ENCODE results near the gene FAXDC2. TPM values are rescaled to one million over a fixed set of nuclear protein-coding genes. Genes with fewer than 3 reads are reported as not detected.

FAXDC2 gene
- total RNA-seq, 1 donor from 2014 or later, result 7.3 TPM

- Histone ChIP-seq H3F3A (ENCODE audit: low read depth) (peaks cover 21% of the 10 kb centered on the region), H2AFZ (replicated peaks) (no peak overlapping the region), H3K27me3 (no peaks in the 10 kb centered on the region), H3K4me1 (peaks cover under 1% of the 10 kb centered on the region), H4K20me1 (ENCODE audit: low read depth) (peaks cover 22% of the 10 kb centered on the region), H3K36me3 (no peaks in the 10 kb centered on the region), H3K9me3 (ENCODE audit: low read depth) (no peaks in the 10 kb centered on the region), H3K27ac (no peak overlapping the region), H3K79me2 (ENCODE audit: low read depth) (no peaks in the 10 kb centered on the region), H3K4me3 (no peak overlapping the region), H3K9ac (no peak overlapping the region), H3K4me2 (no peak overlapping the region)
- Mint-ChIP-seq H3K9me3 (no peaks in the 10 kb centered on the region), H3K27ac (no peak overlapping the region), H3K36me3 (peaks cover 45% of the 10 kb centered on the region), H3K4me1 (no peaks in the 10 kb centered on the region), H3K27me3 (ENCODE audit: insufficient read depth, low read depth) (peaks cover 3% of the 10 kb centered on the region), H3K4me3 (no peak overlapping the region)
- TF ChIP-seq EZH2 (IDR thresholded peaks at IDR 0.05), result no peak
- no peak for TF ChIP-seq EZH2phosphoT487 (IDR thresholded peaks at IDR 0.05)
- TF ChIP-seq, protein P1, sequence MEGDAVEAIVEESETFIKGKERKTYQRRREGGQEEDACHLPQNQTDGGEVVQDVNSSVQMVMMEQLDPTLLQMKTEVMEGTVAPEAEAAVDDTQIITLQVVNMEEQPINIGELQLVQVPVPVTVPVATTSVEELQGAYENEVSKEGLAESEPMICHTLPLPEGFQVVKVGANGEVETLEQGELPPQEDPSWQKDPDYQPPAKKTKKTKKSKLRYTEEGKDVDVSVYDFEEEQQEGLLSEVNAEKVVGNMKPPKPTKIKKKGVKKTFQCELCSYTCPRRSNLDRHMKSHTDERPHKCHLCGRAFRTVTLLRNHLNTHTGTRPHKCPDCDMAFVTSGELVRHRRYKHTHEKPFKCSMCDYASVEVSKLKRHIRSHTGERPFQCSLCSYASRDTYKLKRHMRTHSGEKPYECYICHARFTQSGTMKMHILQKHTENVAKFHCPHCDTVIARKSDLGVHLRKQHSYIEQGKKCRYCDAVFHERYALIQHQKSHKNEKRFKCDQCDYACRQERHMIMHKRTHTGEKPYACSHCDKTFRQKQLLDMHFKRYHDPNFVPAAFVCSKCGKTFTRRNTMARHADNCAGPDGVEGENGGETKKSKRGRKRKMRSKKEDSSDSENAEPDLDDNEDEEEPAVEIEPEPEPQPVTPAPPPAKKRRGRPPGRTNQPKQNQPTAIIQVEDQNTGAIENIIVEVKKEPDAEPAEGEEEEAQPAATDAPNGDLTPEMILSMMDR (IDR thresholded peaks at IDR 0.05), result no peak
- DNase-seq (ENCODE audit: low spot score), result no peak
Observed at GRCh38 chr5:154811239-154811638, 39.2 kb downstream of the FAXDC2 start.

GRCh38 chr5:154806176-154806575, 44.2 kb downstream of the FAXDC2 start:
- no peaks in the 10 kb centered on the region for H3K9me3 ChIP-seq (ENCODE audit: low read depth)
- no peak overlapping the region for H3K27ac ChIP-seq
- TF ChIP-seq, protein P1 (IDR thresholded peaks at IDR 0.05), result no peak
- TF ChIP-seq EZH2 (IDR thresholded peaks at IDR 0.05), result no peak
- TF ChIP-seq EZH2phosphoT487 (IDR thresholded peaks at IDR 0.05), result no peak
- H3K79me2 ChIP-seq (ENCODE audit: low read depth), result no peaks in the 10 kb centered on the region
- Mint-ChIP-seq H3K27me3 (ENCODE audit: insufficient read depth, low read depth) (peaks cover 4% of the 10 kb centered on the region), H3K4me1 (no peaks in the 10 kb centered on the region), H3K4me3 (no peak overlapping the region), H3K27ac (no peak overlapping the region), H3K9me3 (no peaks in the 10 kb centered on the region), H3K36me3 (peaks cover 50% of the 10 kb centered on the region)
- H3K4me2 ChIP-seq, result no peak overlapping the region
- H3K4me1 ChIP-seq, result no peaks in the 10 kb centered on the region
- H3K4me3 ChIP-seq, result no peak overlapping the region
- H4K20me1 ChIP-seq (ENCODE audit: low read depth), result peaks cover 9% of the 10 kb centered on the region
- H3K9ac ChIP-seq, result no peak overlapping the region
- peaks cover 16% of the 10 kb centered on the region for H3F3A ChIP-seq (ENCODE audit: low read depth)
- no peak overlapping the region for H2AFZ ChIP-seq (replicated peaks)
- DNase-seq (ENCODE audit: low spot score), result no peak
- H3K27me3 ChIP-seq, result no peaks in the 10 kb centered on the region
- H3K36me3 ChIP-seq, result peaks cover 5% of the 10 kb centered on the region

- no peak overlapping the region for H3K9ac ChIP-seq
- H3K27ac ChIP-seq, result no peak overlapping the region
- no peaks in the 10 kb centered on the region for H3K4me1 ChIP-seq
- H4K20me1 ChIP-seq (ENCODE audit: low read depth), result peaks cover 11% of the 10 kb centered on the region
- no peak for TF ChIP-seq EZH2 (IDR thresholded peaks at IDR 0.05)
- TF ChIP-seq, protein P1 (IDR thresholded peaks at IDR 0.05), result no peak
- no peak for TF ChIP-seq EZH2phosphoT487 (IDR thresholded peaks at IDR 0.05)
- no peak overlapping the region for H3K4me3 ChIP-seq
- no peaks in the 10 kb centered on the region for H3K27me3 ChIP-seq
- Mint-ChIP-seq H3K27ac (no peak overlapping the region), H3K4me1 (no peaks in the 10 kb centered on the region), H3K4me3 (no peak overlapping the region), H3K27me3 (ENCODE audit: insufficient read depth, low read depth) (peaks cover 2% of the 10 kb centered on the region), H3K36me3 (peaks cover 55% of the 10 kb centered on the region), H3K9me3 (no peaks in the 10 kb centered on the region)
- no peak overlapping the region for H3K4me2 ChIP-seq
- no peak overlapping the region for H2AFZ ChIP-seq (replicated peaks)
- no peak for DNase-seq (ENCODE audit: low spot score)
- H3K79me2 ChIP-seq (ENCODE audit: low read depth), result peaks cover 18% of the 10 kb centered on the region
- peaks cover 8% of the 10 kb centered on the region for H3K36me3 ChIP-seq
- no peaks in the 10 kb centered on the region for H3K9me3 ChIP-seq (ENCODE audit: low read depth)
- no peaks in the 10 kb centered on the region for H3F3A ChIP-seq (ENCODE audit: low read depth)
Observed at GRCh38 chr5:154802050-154802449, 48.4 kb downstream of the FAXDC2 start.

All from neural progenitor cell (in vitro differentiated cells).